Astrocyte (in vitro differentiated cells and primary cell): ENCODE data around the gene TNRC6C.

Experiments
- EZH2 ChIP-seq: IDR thresholded peaks from 2 replicates; pipeline ENCODE4 v1.6.1; 2012; ENCODE audit warnings: mild to moderate bottlenecking, low read length, inconsistent platforms; ENCODE audit not compliant: insufficient read depth
- TF ChIP-seq, protein P1 (sequence below): IDR thresholded peaks from 2 replicates; pipeline ENCODE4 v1.5.1; 2011; ENCODE audit warnings: low read depth, mild to moderate bottlenecking, inconsistent platforms, low read length, moderate library complexity; ENCODE audit not compliant: insufficient read depth

DNA sequence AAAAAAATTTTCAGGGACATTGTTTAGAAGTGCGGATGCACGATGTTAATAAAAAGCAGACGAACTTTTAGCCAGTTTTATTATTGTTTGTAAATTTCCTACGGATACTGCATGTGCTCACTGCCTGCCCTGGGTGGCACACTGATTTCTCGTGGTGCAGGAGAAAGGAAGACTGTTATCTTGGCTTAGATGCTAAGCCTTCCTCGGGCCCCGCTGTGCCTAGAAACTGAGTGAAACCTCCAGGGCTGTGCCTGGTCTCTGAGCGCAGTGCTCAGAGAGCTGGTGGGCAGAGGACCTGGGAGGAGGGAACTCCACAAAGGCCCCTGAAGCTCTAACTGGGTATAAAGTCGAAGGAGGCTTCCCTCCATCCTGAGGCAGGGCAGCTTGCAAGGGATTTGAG lies 35.4 kb upstream of the TNRC6C start:
- TF ChIP-seq, protein P1, sequence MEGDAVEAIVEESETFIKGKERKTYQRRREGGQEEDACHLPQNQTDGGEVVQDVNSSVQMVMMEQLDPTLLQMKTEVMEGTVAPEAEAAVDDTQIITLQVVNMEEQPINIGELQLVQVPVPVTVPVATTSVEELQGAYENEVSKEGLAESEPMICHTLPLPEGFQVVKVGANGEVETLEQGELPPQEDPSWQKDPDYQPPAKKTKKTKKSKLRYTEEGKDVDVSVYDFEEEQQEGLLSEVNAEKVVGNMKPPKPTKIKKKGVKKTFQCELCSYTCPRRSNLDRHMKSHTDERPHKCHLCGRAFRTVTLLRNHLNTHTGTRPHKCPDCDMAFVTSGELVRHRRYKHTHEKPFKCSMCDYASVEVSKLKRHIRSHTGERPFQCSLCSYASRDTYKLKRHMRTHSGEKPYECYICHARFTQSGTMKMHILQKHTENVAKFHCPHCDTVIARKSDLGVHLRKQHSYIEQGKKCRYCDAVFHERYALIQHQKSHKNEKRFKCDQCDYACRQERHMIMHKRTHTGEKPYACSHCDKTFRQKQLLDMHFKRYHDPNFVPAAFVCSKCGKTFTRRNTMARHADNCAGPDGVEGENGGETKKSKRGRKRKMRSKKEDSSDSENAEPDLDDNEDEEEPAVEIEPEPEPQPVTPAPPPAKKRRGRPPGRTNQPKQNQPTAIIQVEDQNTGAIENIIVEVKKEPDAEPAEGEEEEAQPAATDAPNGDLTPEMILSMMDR: no peak
- TF ChIP-seq EZH2: no peak
